HAP-1 (cell line): ENCODE data around the gene PIGW.
A peak's percentile ranks its signal among the peaks of the same experiment; 100 is the strongest.

Source experiments
- DNase-seq, 2 experiments: peaks; one replicate each; pipeline ENCODE4 v3.0.0-alpha.2; 2016 to 2020; ENCODE audit warnings: low spot score in 2 of 2
- H3K27me3 ChIP-seq: fragments of 250-450 bp; sonication (Bioruptor Pico); 2 replicates; pipeline ENCODE4 v1.5.1; 2020; ENCODE audit warnings: low read depth, mild to moderate bottlenecking, moderate library complexity
- H3K36me3 ChIP-seq: fragments of 250-450 bp; sonication (Bioruptor Pico); replicated peaks from 2 replicates; pipeline ENCODE4 v1.5.1; 2020; ENCODE audit warnings: mild to moderate bottlenecking
- H3K4me1 ChIP-seq: fragments of 250-450 bp; sonication (Bioruptor Pico); 2 replicates; pipeline ENCODE4 v1.5.1; 2020; ENCODE audit warnings: mild to moderate bottlenecking
- H3K4me3 ChIP-seq: fragments of 250-450 bp; sonication (Bioruptor Pico); 2 replicates; pipeline ENCODE4 v1.5.1; 2020; ENCODE audit warnings: mild to moderate bottlenecking, moderate library complexity
- H3K9me3 ChIP-seq: fragments of 250-450 bp; sonication (Bioruptor Pico); 2 replicates; pipeline ENCODE4 v1.5.1; 2020; ENCODE audit warnings: mild to moderate bottlenecking, moderate library complexity
- in situ Hi-C: fragments of 300-500 bp; cut with MboI; formaldehyde crosslinking; loops from 3 replicates; pipeline ENCODE4 v1.14.3; 2020; ENCODE audit warnings: low sequenced_read_pairs, inconsistent platforms, mixed read lengths

Gene PIGW

GRCh38 chr17:36534840-36535668 lies at the start of gene PIGW, which contains the start of gene MYO19:
Gene PIGW (plus strand): TSS chr17:36534987. CDS start chr17:36537102, 2,115 bp downstream.
Gene MYO19 (minus strand): TSS chr17:36534868. CDS start chr17:36532538, 2,330 bp downstream.
- in situ Hi-C loops: no loop called here
- peaks cover 61% of the 10 kb centered on the region for H3K36me3 ChIP-seq
- H3K4me1 ChIP-seq: peaks cover 12% of the 10 kb centered on the region
- 0 out of 2 replicates have a peak, but pooled peaks cover 4% of the 10 kb centered on the region for H3K9me3 ChIP-seq
- H3K4me3 ChIP-seq: peak within 1 kb of the TSS; percentile 61
- peak; percentile 92 to 95 for DNase-seq
- no peaks in the 10 kb centered on the region for H3K27me3 ChIP-seq

GRCh38 chr17:36485027-36485426 lies 49.8 kb upstream of the PIGW start:
- Histone ChIP-seq H3K9me3 (no peaks in the 10 kb centered on the region), H3K4me3 (no peak overlapping the region), H3K4me1 (peaks cover 6% of the 10 kb centered on the region), H3K27me3 (peaks cover 6% of the 10 kb centered on the region), H3K36me3 (no peaks in the 10 kb centered on the region; the same call in 1 of the 2 replicates)
- in situ Hi-C loops: loop anchor here (10.0 to 25.0 kb wide), 2 partner anchors 298 to 510 kb away; partner anchors contain the start of genes CCL3L1, CCL3L3 and TBC1D3B
- DNase-seq: no peak

GRCh38 chr17:36485805-36486203 lies 49.0 kb upstream of the PIGW start:
- peaks cover 6% of the 10 kb centered on the region for H3K27me3 ChIP-seq
- in situ Hi-C loops: loop anchor here (10.0 to 25.0 kb wide), 2 partner anchors 299 to 511 kb away; partner anchors contain the start of genes CCL3L1, CCL3L3 and TBC1D3B

GRCh38 chr17:36486204-36487194 lies 48.3 kb upstream of the PIGW start, which contains the start of gene ZNHIT3:
Gene ZNHIT3 (plus strand): TSS chr17:36486681. CDS start chr17:36486700, 19 bp downstream.
- Histone ChIP-seq H3K36me3 (no peaks in the 10 kb centered on the region; the same call in none of the 2 replicates), H3K4me3 (peak within 1 kb of the TSS; percentile 66), H3K4me1 (peaks cover 6% of the 10 kb centered on the region), H3K27me3 (peaks cover 6% of the 10 kb centered on the region), H3K9me3 (no peaks in the 10 kb centered on the region)
- in situ Hi-C loops: loop anchor here (10.0 to 25.0 kb wide), 2 partner anchors 299 to 512 kb away; partner anchors contain the start of genes CCL3L1, CCL3L3 and TBC1D3B
- DNase-seq: peak; percentile 93

More at GRCh38 chr17:36485805-36486203, 49.0 kb upstream of the PIGW start:
- H3K4me1 ChIP-seq: peaks cover 6% of the 10 kb centered on the region
- peak overlapping the region; percentile 66 for H3K4me3 ChIP-seq
- no peak for DNase-seq
- H3K9me3 ChIP-seq: no peaks in the 10 kb centered on the region
- no peaks in the 10 kb centered on the region; the same call in 1 of the 2 replicates for H3K36me3 ChIP-seq

- in situ Hi-C loops: loop anchor here (25.0 kb wide), 1 partner anchor 307 kb away; the partner anchor contains the start of genes CCL3L1, CCL3L3 and TBC1D3B
- Histone ChIP-seq H3K4me1 (no peaks in the 10 kb centered on the region), H3K9me3 (no peaks in the 10 kb centered on the region), H3K36me3 (peaks cover 67% of the 10 kb centered on the region), H3K27me3 (no peaks in the 10 kb centered on the region), H3K4me3 (no peak overlapping the region)
- no peak for DNase-seq
Observed at GRCh38 chr17:36493956-36494355, 40.8 kb upstream of the PIGW start.

GRCh38 chr17:36494674-36495073 lies 40.1 kb upstream of the PIGW start:
- peaks cover 67% of the 10 kb centered on the region for H3K36me3 ChIP-seq
- in situ Hi-C loops: loop anchor here (25.0 kb wide), 1 partner anchor 307 kb away; the partner anchor contains the start of genes CCL3L1, CCL3L3 and TBC1D3B
- no peak for DNase-seq
- H3K4me3 ChIP-seq: no peak overlapping the region
- H3K9me3 ChIP-seq: no peaks in the 10 kb centered on the region
- no peaks in the 10 kb centered on the region for H3K27me3 ChIP-seq
- H3K4me1 ChIP-seq: no peaks in the 10 kb centered on the region

GRCh38 chr17:36495076-36495578 lies 39.7 kb upstream of the PIGW start:
- Histone ChIP-seq H3K36me3 (peaks cover 70% of the 10 kb centered on the region), H3K4me1 (no peaks in the 10 kb centered on the region), H3K4me3 (no peak overlapping the region), H3K27me3 (no peaks in the 10 kb centered on the region), H3K9me3 (no peaks in the 10 kb centered on the region)
- in situ Hi-C loops: loop anchor here (25.0 kb wide), 1 partner anchor 308 kb away; the partner anchor contains the start of genes CCL3L1, CCL3L3 and TBC1D3B
- DNase-seq: no peak

GRCh38 chr17:36496018-36496789 lies 38.6 kb upstream of the PIGW start:
- peaks cover 81% of the 10 kb centered on the region for H3K36me3 ChIP-seq
- DNase-seq: no peak
- H3K4me1 ChIP-seq: no peaks in the 10 kb centered on the region
- H3K9me3 ChIP-seq: no peaks in the 10 kb centered on the region
- in situ Hi-C loops: loop anchor here (25.0 kb wide), 1 partner anchor 309 kb away; the partner anchor contains the start of genes CCL3L1, CCL3L3 and TBC1D3B
- no peak overlapping the region for H3K4me3 ChIP-seq
- H3K27me3 ChIP-seq: no peaks in the 10 kb centered on the region

- in situ Hi-C loops: loop anchor here (25.0 kb wide), 1 partner anchor 311 kb away; the partner anchor contains the start of genes CCL3L1, CCL3L3 and TBC1D3B
- no peaks in the 10 kb centered on the region for H3K4me1 ChIP-seq
- no peak for DNase-seq
- no peaks in the 10 kb centered on the region for H3K27me3 ChIP-seq
- no peaks in the 10 kb centered on the region for H3K9me3 ChIP-seq
- peaks cover 86% of the 10 kb centered on the region for H3K36me3 ChIP-seq
- no peak overlapping the region for H3K4me3 ChIP-seq
Observed at GRCh38 chr17:36498155-36498554, 36.6 kb upstream of the PIGW start.

- Histone ChIP-seq H3K4me1 (no peaks in the 10 kb centered on the region), H3K27me3 (no peaks in the 10 kb centered on the region), H3K9me3 (no peaks in the 10 kb centered on the region), H3K36me3 (peaks cover 86% of the 10 kb centered on the region), H3K4me3 (no peak overlapping the region)
- no peak for DNase-seq
- in situ Hi-C loops: loop anchor here (25.0 kb wide), 1 partner anchor 311 kb away; the partner anchor contains the start of genes CCL3L1, CCL3L3 and TBC1D3B
Observed at GRCh38 chr17:36498560-36499300, 36.1 kb upstream of the PIGW start.

- DNase-seq: no peak
- in situ Hi-C loops: loop anchor here (25.0 kb wide), 1 partner anchor 663 kb away; no protein-coding TSS in a partner anchor
- H3K9me3 ChIP-seq: no peaks in the 10 kb centered on the region
- H3K36me3 ChIP-seq: peaks cover 84% of the 10 kb centered on the region
- no peak overlapping the region for H3K4me3 ChIP-seq
- no peaks in the 10 kb centered on the region for H3K4me1 ChIP-seq
- no peaks in the 10 kb centered on the region for H3K27me3 ChIP-seq
Observed at GRCh38 chr17:36500745-36501225, 34.0 kb upstream of the PIGW start.
